ENCODE measurements around the gene RSRC1. TPM values are rescaled to one million over a fixed set of nuclear protein-coding genes. Genes with fewer than 3 reads are reported as not detected.

RSRC1 gene
- total and polyA plus RNA-seq, 4 donors, result 36.7 to 66.5 (median 50.2) TPM

DNA sequence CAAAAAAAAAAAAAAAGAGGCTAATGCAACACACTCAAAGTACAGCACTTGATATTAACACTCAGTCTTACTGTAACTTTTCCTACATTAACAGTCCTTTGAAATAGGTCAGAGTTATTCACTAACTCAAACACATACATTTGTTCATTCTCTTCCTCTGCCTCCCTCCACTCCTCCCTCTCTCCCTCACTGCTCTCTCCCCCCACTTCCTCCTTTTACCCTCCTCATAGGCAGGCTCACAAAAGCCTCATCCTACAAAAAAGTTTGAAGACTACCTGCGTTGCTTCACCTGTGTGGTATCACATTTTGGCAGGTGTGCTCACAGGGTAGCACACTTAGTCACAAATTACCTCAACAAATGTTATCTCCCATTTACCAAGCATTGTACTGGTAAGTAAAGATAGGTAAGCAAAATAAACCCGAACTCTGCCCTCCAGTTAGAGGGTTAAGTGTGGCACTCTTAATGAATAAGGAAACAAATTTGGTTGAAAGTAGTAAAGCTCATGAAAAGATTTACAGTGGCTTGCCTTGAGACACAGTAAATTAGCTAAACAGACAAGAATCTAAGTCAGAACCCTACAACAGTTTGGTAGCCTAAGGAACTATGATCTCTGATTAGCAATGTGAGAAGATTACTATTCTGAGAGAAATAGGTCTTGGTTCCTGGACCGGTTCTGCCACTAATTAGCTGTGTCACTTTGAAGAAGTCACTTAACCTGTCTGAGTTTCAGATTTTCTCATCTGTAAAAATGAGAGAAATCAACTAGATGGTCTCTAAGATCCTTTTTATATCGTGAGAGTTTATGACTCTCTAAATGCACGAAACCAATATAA, 310.1 kb downstream of the RSRC1 start:
- no peak for DNase-seq (ENCODE audit: low read depth in 4 of 6, low spot score in 6 of 6)
- no peak overlapping the region for H3K27ac ChIP-seq (ENCODE audit: low read depth, low read length)
- H3K27me3 ChIP-seq (ENCODE audit: control insufficient read depth, insufficient read depth, low read length), result no peaks in the 10 kb centered on the region
- no peaks in the 10 kb centered on the region for H3K36me3 ChIP-seq (ENCODE audit: control insufficient read depth, insufficient read depth, low read length)
- no peaks in the 10 kb centered on the region for H3K9me3 ChIP-seq (ENCODE audit: control insufficient read depth, insufficient read depth, low read length)
- 100% methylated on average over 1 of the region's 5 CpGs for WGBS (ENCODE audit: insufficient coverage)
- H3K4me1 ChIP-seq (ENCODE audit: control insufficient read depth, insufficient read depth, low read length), result no peaks in the 10 kb centered on the region
- H3K4me3 ChIP-seq (ENCODE audit: low read depth, low read length), result no peak overlapping the region

DNA sequence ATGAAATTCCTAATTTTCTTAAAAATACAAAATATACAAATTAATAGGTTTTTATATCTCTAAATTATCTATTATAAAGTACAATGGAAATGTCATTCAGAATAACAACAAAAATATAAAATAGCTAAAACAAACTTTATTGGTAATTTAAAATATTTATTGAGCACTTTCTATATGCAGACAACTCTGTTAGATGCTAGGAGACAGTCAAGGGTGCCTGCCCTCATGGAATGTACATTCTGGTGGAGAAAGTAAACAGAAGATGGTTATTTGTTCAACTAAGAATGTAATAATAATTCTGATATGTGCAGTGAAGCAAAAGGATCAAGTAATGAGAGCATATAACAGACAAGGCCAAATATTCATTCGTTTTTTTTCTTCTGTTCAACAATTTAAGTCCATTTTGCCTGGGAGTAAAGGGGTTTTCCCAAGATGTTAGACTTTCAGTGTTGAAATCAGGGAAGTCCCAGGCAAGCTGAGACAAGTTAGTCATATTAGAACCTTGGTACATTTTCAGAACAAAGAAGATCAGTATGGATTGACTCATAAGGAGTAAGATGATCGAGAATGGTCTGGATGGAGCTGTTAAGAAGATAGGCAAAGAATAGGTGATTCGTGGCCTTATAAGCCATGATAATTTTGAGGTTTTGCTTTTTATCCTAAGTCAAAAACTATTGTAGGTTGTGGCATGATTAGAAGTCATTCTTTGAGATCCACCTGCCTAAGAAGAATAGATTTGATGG, 310.9 kb downstream of the RSRC1 start:
- H3K36me3 ChIP-seq (ENCODE audit: control insufficient read depth, insufficient read depth, low read length), result no peaks in the 10 kb centered on the region
- no peak for DNase-seq (ENCODE audit: low read depth in 4 of 6, low spot score in 6 of 6)
- no peak overlapping the region for H3K27ac ChIP-seq (ENCODE audit: low read depth, low read length)
- no peaks in the 10 kb centered on the region for H3K9me3 ChIP-seq (ENCODE audit: control insufficient read depth, insufficient read depth, low read length)
- H3K27me3 ChIP-seq (ENCODE audit: control insufficient read depth, insufficient read depth, low read length), result no peaks in the 10 kb centered on the region
- 92% methylated on average over 2 of the region's 3 CpGs for WGBS (ENCODE audit: insufficient coverage)
- no peaks in the 10 kb centered on the region for H3K4me1 ChIP-seq (ENCODE audit: control insufficient read depth, insufficient read depth, low read length)
- no peak overlapping the region for H3K4me3 ChIP-seq (ENCODE audit: low read depth, low read length)

DNA sequence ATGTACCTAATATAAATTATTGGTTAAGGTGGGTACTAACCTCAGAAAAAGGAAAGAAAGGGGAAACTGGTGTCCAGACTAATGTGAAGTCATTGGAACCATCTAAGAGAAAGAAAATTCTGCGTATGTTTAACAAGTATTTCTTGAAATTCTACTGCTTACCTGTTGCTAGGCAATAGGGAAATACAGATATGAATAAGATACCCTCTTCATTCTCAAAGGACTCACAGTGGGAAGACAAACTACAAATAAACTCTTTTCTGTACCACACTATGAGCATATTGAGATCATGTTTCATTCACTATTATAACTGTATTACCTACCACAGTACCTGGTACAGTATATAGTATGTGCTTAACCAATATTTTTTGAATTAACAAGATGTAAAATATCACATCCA, 320.6 kb downstream of the RSRC1 start:
- no peak overlapping the region for H3K27ac ChIP-seq (ENCODE audit: low read depth, low read length)
- no peaks in the 10 kb centered on the region for H3K4me1 ChIP-seq (ENCODE audit: control insufficient read depth, insufficient read depth, low read length)
- H3K9me3 ChIP-seq (ENCODE audit: control insufficient read depth, insufficient read depth, low read length), result no peaks in the 10 kb centered on the region
- no peaks in the 10 kb centered on the region for H3K36me3 ChIP-seq (ENCODE audit: control insufficient read depth, insufficient read depth, low read length)
- no peak for DNase-seq (ENCODE audit: low read depth in 4 of 6, low spot score in 6 of 6)
- no CpG with 5 or more reads among the region's 1 CpG for WGBS (ENCODE audit: insufficient coverage)
- H3K4me3 ChIP-seq (ENCODE audit: low read depth, low read length), result no peak overlapping the region
- H3K27me3 ChIP-seq (ENCODE audit: control insufficient read depth, insufficient read depth, low read length), result no peaks in the 10 kb centered on the region

DNA sequence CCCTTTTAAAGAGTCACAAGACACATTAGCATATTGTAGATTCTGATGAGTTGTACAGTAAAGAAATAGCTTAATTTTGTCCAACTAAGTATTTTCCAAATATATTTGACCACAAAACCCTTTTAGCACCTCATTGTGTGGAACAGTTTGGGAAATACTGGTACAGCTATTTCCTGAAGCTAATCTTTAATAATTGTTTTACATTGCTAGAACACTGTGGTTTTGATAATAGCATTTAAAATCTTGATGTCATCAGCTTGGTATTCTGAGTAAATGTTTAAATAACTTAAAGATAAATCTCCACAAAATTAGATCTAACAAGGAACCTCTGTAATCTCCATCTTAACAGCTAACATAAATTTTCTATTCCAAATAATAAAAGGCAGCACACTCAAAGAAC, 321.1 kb downstream of the RSRC1 start:
- Histone ChIP-seq H3K27me3 (ENCODE audit: control insufficient read depth, insufficient read depth, low read length) (no peaks in the 10 kb centered on the region), H3K27ac (ENCODE audit: low read depth, low read length) (no peak overlapping the region), H3K36me3 (ENCODE audit: control insufficient read depth, insufficient read depth, low read length) (no peaks in the 10 kb centered on the region), H3K4me1 (ENCODE audit: control insufficient read depth, insufficient read depth, low read length) (no peaks in the 10 kb centered on the region), H3K4me3 (ENCODE audit: low read depth, low read length) (no peak overlapping the region), H3K9me3 (ENCODE audit: control insufficient read depth, insufficient read depth, low read length) (no peaks in the 10 kb centered on the region)
- no peak for DNase-seq (ENCODE audit: low read depth in 4 of 6, low spot score in 6 of 6)

DNA sequence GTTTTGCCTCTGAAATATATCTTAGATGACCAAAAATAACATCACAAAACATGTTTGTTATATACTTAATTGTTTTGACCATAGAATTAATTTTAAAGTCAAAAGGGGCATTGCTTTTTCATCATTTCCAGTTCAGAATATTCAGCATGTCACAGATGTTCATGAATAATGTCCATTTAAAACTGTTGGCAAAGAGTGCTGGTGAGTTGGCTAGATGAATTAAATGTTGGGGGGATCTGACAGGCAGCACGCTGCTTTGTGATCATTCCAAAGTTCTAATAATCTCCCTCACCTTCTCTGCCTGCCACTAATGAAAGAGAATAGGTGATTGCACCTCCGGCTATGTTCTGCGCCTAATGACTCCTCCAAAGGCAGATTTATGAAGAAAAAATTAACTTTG, 321.9 kb downstream of the RSRC1 start:
- Histone ChIP-seq H3K4me3 (ENCODE audit: low read depth, low read length) (no peak overlapping the region), H3K27ac (ENCODE audit: low read depth, low read length) (no peak overlapping the region), H3K36me3 (ENCODE audit: control insufficient read depth, insufficient read depth, low read length) (no peaks in the 10 kb centered on the region), H3K27me3 (ENCODE audit: control insufficient read depth, insufficient read depth, low read length) (no peaks in the 10 kb centered on the region), H3K4me1 (ENCODE audit: control insufficient read depth, insufficient read depth, low read length) (no peaks in the 10 kb centered on the region), H3K9me3 (ENCODE audit: control insufficient read depth, insufficient read depth, low read length) (no peaks in the 10 kb centered on the region)
- WGBS (ENCODE audit: insufficient coverage), result no CpG with 5 or more reads among the region's 3 CpGs
- DNase-seq (ENCODE audit: low read depth in 4 of 6, low spot score in 6 of 6), result peak in 2 of 6 donors; percentile 10 to 52

DNA sequence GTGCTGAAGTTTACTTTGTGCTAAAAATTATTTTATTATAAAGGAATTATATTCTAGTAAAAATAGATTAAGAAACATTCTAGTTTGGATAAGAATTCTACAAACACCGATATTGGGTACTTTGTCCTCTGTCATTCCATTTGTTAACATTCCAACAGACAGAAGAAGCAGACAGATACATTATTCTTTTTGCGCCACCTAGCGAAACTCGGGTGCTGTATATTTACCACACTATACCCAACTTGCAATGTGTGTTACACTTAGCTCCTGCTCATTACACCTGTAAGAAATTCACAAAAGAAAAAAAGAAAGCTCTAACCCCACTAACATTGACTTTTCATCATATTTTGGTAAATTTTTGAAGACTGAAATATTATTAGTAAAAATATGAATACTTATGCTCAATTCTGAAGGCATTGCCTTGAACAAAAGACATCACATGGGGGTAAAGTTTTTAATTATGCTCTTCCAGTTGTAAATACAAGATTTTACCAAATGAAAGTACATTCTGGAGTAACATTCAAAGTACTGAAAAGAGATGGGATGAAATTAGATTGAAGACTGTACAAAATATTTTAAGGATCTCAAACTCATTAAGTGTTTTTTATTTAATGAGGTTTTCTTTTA, 324.6 kb downstream of the RSRC1 start:
- H3K4me1 ChIP-seq (ENCODE audit: control insufficient read depth, insufficient read depth, low read length), result no peaks in the 10 kb centered on the region
- H3K27me3 ChIP-seq (ENCODE audit: control insufficient read depth, insufficient read depth, low read length), result no peaks in the 10 kb centered on the region
- no peak overlapping the region for H3K27ac ChIP-seq (ENCODE audit: low read depth, low read length)
- WGBS (ENCODE audit: insufficient coverage), result 4% methylated on average over 3 of the region's 4 CpGs
- DNase-seq (ENCODE audit: low read depth in 4 of 6, low spot score in 6 of 6), result peak; percentile 49 to 95 (median 74)
- H3K36me3 ChIP-seq (ENCODE audit: control insufficient read depth, insufficient read depth, low read length), result no peaks in the 10 kb centered on the region
- H3K9me3 ChIP-seq (ENCODE audit: control insufficient read depth, insufficient read depth, low read length), result no peaks in the 10 kb centered on the region
- H3K4me3 ChIP-seq (ENCODE audit: low read depth, low read length), result no peak overlapping the region

DNA sequence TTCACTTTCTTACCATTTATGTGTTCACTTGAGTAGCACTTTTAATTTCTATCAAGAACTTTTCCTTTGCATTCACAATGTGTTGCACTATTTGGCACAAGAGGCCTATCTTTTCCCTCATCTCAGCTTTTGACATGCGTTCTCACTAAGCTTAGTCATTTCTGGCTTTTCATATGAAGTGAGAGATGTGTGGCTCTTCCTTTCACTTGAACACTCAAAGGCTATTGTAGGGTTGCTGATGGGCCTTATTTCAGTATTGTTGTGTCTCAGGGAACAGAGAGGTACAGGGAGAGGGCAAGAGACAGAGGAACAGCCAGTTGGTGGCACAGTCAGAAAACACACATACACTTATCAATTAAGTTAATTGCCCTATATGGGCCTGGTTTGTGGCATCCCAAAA, 333.7 kb downstream of the RSRC1 start:
- H3K36me3 ChIP-seq (ENCODE audit: control insufficient read depth, insufficient read depth, low read length), result no peaks in the 10 kb centered on the region

DNA sequence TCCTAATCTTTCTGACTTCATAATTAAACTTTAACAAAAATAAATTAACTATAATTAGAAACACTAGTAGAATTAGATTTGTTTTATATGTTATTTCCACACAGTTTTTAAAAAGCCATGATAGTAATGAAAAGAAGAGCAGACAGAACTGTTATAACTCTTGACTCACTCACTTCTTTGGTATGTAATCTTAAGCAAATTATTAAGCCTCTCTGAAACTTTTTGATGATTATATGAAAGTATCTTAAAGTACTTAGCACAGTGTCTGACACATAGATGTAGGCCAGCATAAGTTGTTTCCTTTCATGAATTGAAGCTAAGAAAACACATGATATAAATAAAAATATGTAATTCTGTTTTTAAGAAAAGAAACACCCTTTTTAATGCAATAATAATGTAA, 337.5 kb downstream of the RSRC1 start:
- Histone ChIP-seq H3K27ac (ENCODE audit: low read depth, low read length) (no peak overlapping the region), H3K4me1 (ENCODE audit: control insufficient read depth, insufficient read depth, low read length) (no peaks in the 10 kb centered on the region), H3K4me3 (ENCODE audit: low read depth, low read length) (no peak overlapping the region), H3K36me3 (ENCODE audit: control insufficient read depth, insufficient read depth, low read length) (no peaks in the 10 kb centered on the region), H3K9me3 (ENCODE audit: control insufficient read depth, insufficient read depth, low read length) (no peaks in the 10 kb centered on the region), H3K27me3 (ENCODE audit: control insufficient read depth, insufficient read depth, low read length) (no peaks in the 10 kb centered on the region)
- no peak for DNase-seq (ENCODE audit: low read depth in 4 of 6, low spot score in 6 of 6)

More for the DNA sequence above, 333.7 kb downstream of the RSRC1 start:
- no peak for DNase-seq (ENCODE audit: low read depth in 4 of 6, low spot score in 6 of 6)
- no peaks in the 10 kb centered on the region for H3K9me3 ChIP-seq (ENCODE audit: control insufficient read depth, insufficient read depth, low read length)
- no peak overlapping the region for H3K27ac ChIP-seq (ENCODE audit: low read depth, low read length)
- no CpG with 5 or more reads among the region's 1 CpG for WGBS (ENCODE audit: insufficient coverage)
- no peaks in the 10 kb centered on the region for H3K27me3 ChIP-seq (ENCODE audit: control insufficient read depth, insufficient read depth, low read length)
- no peak overlapping the region for H3K4me3 ChIP-seq (ENCODE audit: low read depth, low read length)
- no peaks in the 10 kb centered on the region for H3K4me1 ChIP-seq (ENCODE audit: control insufficient read depth, insufficient read depth, low read length)

DNA sequence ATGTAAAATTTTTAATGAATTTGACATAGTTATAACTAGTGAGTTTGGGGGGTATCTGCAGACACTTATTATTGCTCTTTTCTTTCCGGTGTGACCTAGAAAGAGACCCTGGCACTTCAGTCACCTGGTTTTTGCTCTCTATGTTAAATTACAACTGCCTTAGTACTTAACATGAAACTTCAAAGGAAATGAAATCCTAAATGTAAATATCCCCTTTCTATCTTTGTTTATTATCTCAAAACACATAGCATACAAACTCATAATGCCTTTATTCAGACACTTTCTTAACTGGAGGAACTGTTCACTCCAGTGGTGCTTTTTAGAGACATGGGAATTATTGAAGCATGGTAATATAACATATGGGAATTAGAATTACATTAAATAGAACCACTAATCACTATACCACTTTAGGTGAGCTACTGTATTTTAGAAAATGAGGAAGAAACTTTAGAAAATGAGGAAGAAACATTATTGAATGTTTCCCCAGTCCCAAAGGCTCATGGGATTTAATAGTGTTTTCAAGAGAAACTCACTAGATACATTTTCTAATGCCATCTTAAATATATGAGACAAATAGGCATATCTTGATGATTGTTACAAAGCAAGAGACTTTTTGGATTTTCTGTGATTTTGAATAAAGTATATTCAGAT, 341.6 kb downstream of the RSRC1 start:
- WGBS (ENCODE audit: insufficient coverage), result 100% methylated on average over 1 of the region's 1 CpG
- Histone ChIP-seq H3K4me3 (ENCODE audit: low read depth, low read length) (no peak overlapping the region), H3K27me3 (ENCODE audit: control insufficient read depth, insufficient read depth, low read length) (no peaks in the 10 kb centered on the region)

More for the DNA sequence above, 341.6 kb downstream of the RSRC1 start:
- Histone ChIP-seq H3K4me1 (ENCODE audit: control insufficient read depth, insufficient read depth, low read length) (no peaks in the 10 kb centered on the region), H3K9me3 (ENCODE audit: control insufficient read depth, insufficient read depth, low read length) (no peaks in the 10 kb centered on the region), H3K27ac (ENCODE audit: low read depth, low read length) (no peak overlapping the region), H3K36me3 (ENCODE audit: control insufficient read depth, insufficient read depth, low read length) (no peaks in the 10 kb centered on the region)
- no peak for DNase-seq (ENCODE audit: low read depth in 4 of 6, low spot score in 6 of 6)
